ENCODE results near the gene AMZ2. TPM values are rescaled to one million over a fixed set of nuclear protein-coding genes. Genes with fewer than 3 reads are reported as not detected.
"Not testable (repeated sequence)": the region's sequence is repeated elsewhere in the genome, so short reads cannot be mapped to it uniquely, and the experiment has no call there.

Gene AMZ2
- polyA plus RNA-seq, 1 donor (not counting 4 experiments of a cell fraction or from before 2014, with no cell fraction given): 123 TPM

GRCh38 chr17:68263101-68263681 lies 15.3 kb downstream of the AMZ2 start:
- H2AFZ ChIP-seq (ENCODE audit: control insufficient read depth, low read length); H3K79me2 ChIP-seq (ENCODE audit: control insufficient read depth, insufficient read depth, low read length); H3K4me1 ChIP-seq (ENCODE audit: control insufficient read depth, extremely low read depth, insufficient read depth, low read length); H4K20me1 ChIP-seq (ENCODE audit: control insufficient read depth, extremely low read depth, insufficient read depth, low read length); dilution Hi-C loops (cut with MboI; ENCODE audit: extremely low pct_ligation_motif_present, low sequenced_read_pairs); H3K27me3 ChIP-seq (ENCODE audit: control insufficient read depth, extremely low read depth, insufficient read depth, low read length); H3K9ac ChIP-seq (ENCODE audit: control insufficient read depth, extremely low read depth, insufficient read depth, low read length); H3K9me3 ChIP-seq (ENCODE audit: control insufficient read depth, low read depth, low read length); H3K4me2 ChIP-seq (ENCODE audit: control insufficient read depth, extremely low read depth, insufficient read depth, low read depth, low read length); H3K36me3 ChIP-seq (ENCODE audit: control insufficient read depth in 2 of 2, extremely low read depth in 1 of 2, insufficient read depth in 2 of 2, low read length in 2 of 2); H3K27ac ChIP-seq (ENCODE audit: control insufficient read depth, insufficient read depth, low read length); DNase-seq (ENCODE audit: low read depth, low spot score); H3K9me1 ChIP-seq (ENCODE audit: control insufficient read depth, extremely low read depth, insufficient read depth, low read length); H3K4me3 ChIP-seq (ENCODE audit: control insufficient read depth in 2 of 3, extremely low read depth in 1 of 3, insufficient read depth in 2 of 3, low read depth in 1 of 3, low read length in 3 of 3): not testable (repeated sequence)
- peak; percentile 86 for FAIRE-seq
- peak; percentile 23 to 48 (median 34) for TF ChIP-seq CTCF (optimal IDR thresholded peaks at IDR 0.05 in 1 of 3, IDR thresholded peaks at IDR 0.05 in 1 of 3, conservative IDR thresholded peaks at IDR 0.05 in 1 of 3; ENCODE audit: extremely low read depth in 1 of 3, insufficient read depth in 2 of 3, low read length in 3 of 3)

DNA sequence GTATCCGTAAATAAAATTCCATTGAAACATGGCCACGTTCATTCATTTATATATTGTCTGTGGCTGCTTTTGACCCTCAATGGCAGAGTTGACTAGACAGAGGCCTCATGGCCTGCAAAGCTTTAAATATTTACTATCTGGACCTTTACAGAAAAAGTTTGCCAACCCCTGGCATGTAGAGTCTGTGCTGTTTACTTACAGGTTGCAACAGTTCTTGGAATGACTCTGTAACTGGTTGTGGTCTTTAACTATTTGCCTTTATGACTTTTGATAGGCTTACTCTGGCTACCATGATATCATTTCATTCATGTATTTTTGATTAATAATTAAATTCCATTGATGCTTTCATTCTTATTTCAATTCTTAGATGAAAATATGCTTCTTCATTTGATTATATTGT lies 18.0 kb downstream of the AMZ2 start:
- H3K4me2 ChIP-seq (ENCODE audit: control insufficient read depth, extremely low read depth, insufficient read depth, low read depth, low read length); H3K79me2 ChIP-seq (ENCODE audit: control insufficient read depth, insufficient read depth, low read length); H3K9me1 ChIP-seq (ENCODE audit: control insufficient read depth, extremely low read depth, insufficient read depth, low read length); dilution Hi-C loops (cut with MboI; ENCODE audit: extremely low pct_ligation_motif_present, low sequenced_read_pairs); H3K27ac ChIP-seq (ENCODE audit: control insufficient read depth, insufficient read depth, low read length); FAIRE-seq; H3K4me1 ChIP-seq (ENCODE audit: control insufficient read depth, extremely low read depth, insufficient read depth, low read length); H3K27me3 ChIP-seq (ENCODE audit: control insufficient read depth, extremely low read depth, insufficient read depth, low read length); H4K20me1 ChIP-seq (ENCODE audit: control insufficient read depth, extremely low read depth, insufficient read depth, low read length); H3K9me3 ChIP-seq (ENCODE audit: control insufficient read depth, low read depth, low read length); H3K4me3 ChIP-seq (ENCODE audit: control insufficient read depth in 2 of 3, extremely low read depth in 1 of 3, insufficient read depth in 2 of 3, low read depth in 1 of 3, low read length in 3 of 3); H3K9ac ChIP-seq (ENCODE audit: control insufficient read depth, extremely low read depth, insufficient read depth, low read length); H2AFZ ChIP-seq (ENCODE audit: control insufficient read depth, low read length); H3K36me3 ChIP-seq (ENCODE audit: control insufficient read depth in 2 of 2, extremely low read depth in 1 of 2, insufficient read depth in 2 of 2, low read length in 2 of 2); DNase-seq (ENCODE audit: low read depth, low spot score): not testable (repeated sequence)

DNA sequence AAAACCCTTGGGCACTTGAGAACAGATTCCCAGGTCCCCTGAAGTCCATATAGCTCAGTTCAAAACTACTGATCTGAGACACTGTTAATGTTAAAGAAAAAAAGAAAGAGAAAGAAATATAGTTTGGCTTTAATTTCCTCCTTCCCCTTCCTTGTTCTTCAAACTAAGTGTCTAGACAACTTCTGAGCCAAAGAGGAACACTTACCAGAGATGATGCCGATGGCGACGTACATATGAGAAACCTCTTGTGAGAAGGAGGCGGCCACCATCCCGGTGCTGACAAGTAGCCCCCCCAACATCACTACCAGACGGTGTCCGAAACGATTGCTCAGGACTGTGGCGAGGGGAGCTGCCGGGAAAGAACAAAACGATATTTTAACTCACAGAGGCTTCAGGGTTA lies 25.9 kb downstream of the AMZ2 start:
- Histone ChIP-seq H3K9me3 (ENCODE audit: control insufficient read depth, low read depth, low read length) (peaks cover 3% of the 10 kb centered on the region), H2AFZ (ENCODE audit: control insufficient read depth, low read length) (no peak overlapping the region), H3K27me3 (ENCODE audit: control insufficient read depth, extremely low read depth, insufficient read depth, low read length) (no peaks in the 10 kb centered on the region), H3K36me3 (ENCODE audit: control insufficient read depth in 2 of 2, extremely low read depth in 1 of 2, insufficient read depth in 2 of 2, low read length in 2 of 2) (no peaks in the 10 kb centered on the region), H3K9me1 (ENCODE audit: control insufficient read depth, extremely low read depth, insufficient read depth, low read length) (no peaks in the 10 kb centered on the region), H3K4me1 (ENCODE audit: control insufficient read depth, extremely low read depth, insufficient read depth, low read length) (no peaks in the 10 kb centered on the region), H3K4me2 (ENCODE audit: control insufficient read depth, extremely low read depth, insufficient read depth, low read depth, low read length) (no peak overlapping the region), H4K20me1 (ENCODE audit: control insufficient read depth, extremely low read depth, insufficient read depth, low read length) (no peaks in the 10 kb centered on the region), H3K79me2 (ENCODE audit: control insufficient read depth, insufficient read depth, low read length) (no peaks in the 10 kb centered on the region), H3K4me3 (ENCODE audit: control insufficient read depth in 2 of 3, extremely low read depth in 1 of 3, insufficient read depth in 2 of 3, low read depth in 1 of 3, low read length in 3 of 3) (no peak overlapping the region), H3K27ac (ENCODE audit: control insufficient read depth, insufficient read depth, low read length) (no peak overlapping the region), H3K9ac (ENCODE audit: control insufficient read depth, extremely low read depth, insufficient read depth, low read length) (no peak overlapping the region)
- TF ChIP-seq CTCF (optimal IDR thresholded peaks at IDR 0.05 in 1 of 3, IDR thresholded peaks at IDR 0.05 in 1 of 3, conservative IDR thresholded peaks at IDR 0.05 in 1 of 3; ENCODE audit: extremely low read depth in 1 of 3, insufficient read depth in 2 of 3, low read length in 3 of 3) (no peak), EZH2 (IDR thresholded peaks at IDR 0.05; ENCODE audit: low read length) (no peak)
- FAIRE-seq (no peak), DNase-seq (ENCODE audit: low read depth, low spot score) (no peak)
- dilution Hi-C loops (cut with MboI; ENCODE audit: extremely low pct_ligation_motif_present, low sequenced_read_pairs): no loop called here

DNA sequence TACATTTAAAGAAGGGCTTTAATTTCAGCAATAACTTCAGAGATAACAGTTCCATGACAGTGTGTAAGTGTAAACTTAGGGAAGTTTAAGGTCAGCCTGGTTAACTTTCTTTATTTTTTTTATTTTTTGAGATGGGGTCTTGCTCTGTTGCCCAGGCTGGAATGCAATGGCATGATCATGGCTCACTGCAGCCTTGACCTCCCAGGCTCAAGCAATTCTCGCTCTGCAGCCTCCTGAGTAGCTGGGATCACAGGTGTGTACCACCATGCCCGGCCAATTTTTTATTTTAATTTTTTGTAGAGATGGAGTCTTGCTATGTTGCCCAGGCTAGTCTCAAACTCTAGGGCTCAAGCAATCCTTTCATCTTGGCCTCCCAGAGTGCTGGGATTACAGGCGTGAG lies 28.5 kb downstream of the AMZ2 start:
- H3K79me2 ChIP-seq (ENCODE audit: control insufficient read depth, insufficient read depth, low read length); H2AFZ ChIP-seq (ENCODE audit: control insufficient read depth, low read length); H3K4me2 ChIP-seq (ENCODE audit: control insufficient read depth, extremely low read depth, insufficient read depth, low read depth, low read length); H3K27me3 ChIP-seq (ENCODE audit: control insufficient read depth, extremely low read depth, insufficient read depth, low read length); H4K20me1 ChIP-seq (ENCODE audit: control insufficient read depth, extremely low read depth, insufficient read depth, low read length); DNase-seq (ENCODE audit: low read depth, low spot score); H3K9me1 ChIP-seq (ENCODE audit: control insufficient read depth, extremely low read depth, insufficient read depth, low read length); H3K4me1 ChIP-seq (ENCODE audit: control insufficient read depth, extremely low read depth, insufficient read depth, low read length); H3K36me3 ChIP-seq (ENCODE audit: control insufficient read depth in 2 of 2, extremely low read depth in 1 of 2, insufficient read depth in 2 of 2, low read length in 2 of 2); H3K27ac ChIP-seq (ENCODE audit: control insufficient read depth, insufficient read depth, low read length); H3K9me3 ChIP-seq (ENCODE audit: control insufficient read depth, low read depth, low read length); dilution Hi-C loops (cut with MboI; ENCODE audit: extremely low pct_ligation_motif_present, low sequenced_read_pairs); FAIRE-seq; H3K9ac ChIP-seq (ENCODE audit: control insufficient read depth, extremely low read depth, insufficient read depth, low read length); H3K4me3 ChIP-seq (ENCODE audit: control insufficient read depth in 2 of 3, extremely low read depth in 1 of 3, insufficient read depth in 2 of 3, low read depth in 1 of 3, low read length in 3 of 3): not testable (repeated sequence)
